Testis (tissue), 3 donors: ENCODE results near the gene PRR23A. TPM values are rescaled to one million over a fixed set of nuclear protein-coding genes. Genes with fewer than 3 reads are reported as not detected.

ENCODE experiments used
- DNase-seq: peaks from one replicate; pipeline ENCODE4 v3.0.0-alpha.2; 2019
- H3K27ac ChIP-seq, 2 donors: fragments of 200-600 bp; sonication (generic); one replicate each; pipeline ENCODE4 v1.5.1; 2019
- H3K27me3 ChIP-seq: fragments of 200-600 bp; sonication (generic); one replicate; pipeline ENCODE4 v1.5.1; 2019
- H3K36me3 ChIP-seq: fragments of 200-600 bp; sonication (generic); one replicate; pipeline ENCODE4 v1.5.1; 2017; ENCODE audit warnings: low read depth; ENCODE audit errors: missing control alignments
- H3K4me1 ChIP-seq: fragments of 200-600 bp; sonication (generic); one replicate; pipeline ENCODE4 v1.5.1; 2019
- H3K4me3 ChIP-seq, 2 donors: fragments of 200-600 bp; sonication (generic); one replicate each; pipeline ENCODE4 v1.5.1; 2017 to 2019
- H3K9me3 ChIP-seq: fragments of 200-600 bp; sonication (generic); one replicate; pipeline ENCODE4 v1.5.1; 2017
- POLR2A ChIP-seq: fragments of 450-650 bp; IDR thresholded peaks from one replicate; pipeline ENCODE4 v1.6.1; 2017; ENCODE audit warnings: antibody characterized with exemption, mild to moderate bottlenecking, moderate library complexity
- WGBS, 2 donors: methylation state at CpG; one replicate each; pipeline ENCODE4 v1.1.5; 2018; 5-methylcytosine and 5-hydroxymethylcytosine counted together
- intact Hi-C: fragments of 100-400 bp; cut with DNase I; formaldehyde crosslinking; loops from one replicate; pipeline ENCODE4 v1.15.1; 2023; ENCODE audit warnings: low total_unique reads
- polyA plus RNA-seq: library from polyadenylated mRNA; stranded (reverse); fragments of 350-450 nt; fragmentation: Illumina TruSeq; extraction: RNeasy Lipid Tissue Mini Kit (QIAGEN cat#74804); gene quantifications from one replicate; pipeline ENCODE4 v1.2.3, GENCODE V29; 2014; ENCODE audit warnings: low read depth, low replicate concordance; ENCODE audit not compliant: insufficient read depth
- total RNA-seq, 2 donors: library from RNA; depleted of rRNA; stranded (reverse); fragments of >200 nt; gene quantifications; one replicate each; pipeline ENCODE4 v1.2.3, GENCODE V29; 2016
- TF ChIP-seq, protein P1 (sequence below), 3 experiments: fragments of 450-650 bp in 2 of 3; fragments of 200-600 bp in 1 of 3; sonication (generic) in 1 of 3; IDR thresholded peaks; one replicate each; pipeline ENCODE4 v1.5.1; 2016 to 2019; ENCODE audit warnings: antibody characterized with exemption in 3 of 3, mild to moderate bottlenecking in 2 of 3, moderate library complexity in 1 of 3

Gene PRR23A
- total and polyA plus RNA-seq, 3 donors from 2014 or later, result 2.8 to 14.8 (median 6.6) TPM

DNA sequence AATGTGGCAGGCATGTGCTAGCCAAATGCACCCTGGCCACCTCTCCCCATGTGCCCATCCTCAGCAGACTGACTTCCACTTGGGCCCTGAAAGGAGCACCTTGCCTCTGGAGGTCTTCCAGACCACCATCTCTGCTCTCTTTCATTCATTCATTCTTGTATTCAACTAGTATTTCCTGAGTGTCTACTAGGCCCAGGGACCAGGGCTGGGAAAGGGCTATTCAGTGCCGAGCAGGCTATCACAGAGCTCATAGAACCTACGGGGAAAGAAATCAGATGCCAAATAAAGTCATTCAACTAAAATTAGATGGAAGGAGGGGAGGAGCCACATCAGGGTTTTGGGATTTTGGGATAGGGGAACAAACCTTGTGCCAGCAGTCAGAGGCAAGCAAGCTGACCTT lies 18.9 kb downstream of the PRR23A start:
- H3K4me1 ChIP-seq, result no peaks in the 10 kb centered on the region
- WGBS, 2 donors, result 78 to 91% methylated on average over 2 of the region's 2 CpGs
- H3K36me3 ChIP-seq, result no peaks in the 10 kb centered on the region
- TF ChIP-seq, protein P1, sequence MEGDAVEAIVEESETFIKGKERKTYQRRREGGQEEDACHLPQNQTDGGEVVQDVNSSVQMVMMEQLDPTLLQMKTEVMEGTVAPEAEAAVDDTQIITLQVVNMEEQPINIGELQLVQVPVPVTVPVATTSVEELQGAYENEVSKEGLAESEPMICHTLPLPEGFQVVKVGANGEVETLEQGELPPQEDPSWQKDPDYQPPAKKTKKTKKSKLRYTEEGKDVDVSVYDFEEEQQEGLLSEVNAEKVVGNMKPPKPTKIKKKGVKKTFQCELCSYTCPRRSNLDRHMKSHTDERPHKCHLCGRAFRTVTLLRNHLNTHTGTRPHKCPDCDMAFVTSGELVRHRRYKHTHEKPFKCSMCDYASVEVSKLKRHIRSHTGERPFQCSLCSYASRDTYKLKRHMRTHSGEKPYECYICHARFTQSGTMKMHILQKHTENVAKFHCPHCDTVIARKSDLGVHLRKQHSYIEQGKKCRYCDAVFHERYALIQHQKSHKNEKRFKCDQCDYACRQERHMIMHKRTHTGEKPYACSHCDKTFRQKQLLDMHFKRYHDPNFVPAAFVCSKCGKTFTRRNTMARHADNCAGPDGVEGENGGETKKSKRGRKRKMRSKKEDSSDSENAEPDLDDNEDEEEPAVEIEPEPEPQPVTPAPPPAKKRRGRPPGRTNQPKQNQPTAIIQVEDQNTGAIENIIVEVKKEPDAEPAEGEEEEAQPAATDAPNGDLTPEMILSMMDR (IDR thresholded peaks at IDR 0.05), result no peak
- no peak for TF ChIP-seq POLR2A
- no peak overlapping the region for H3K27ac ChIP-seq
- intact Hi-C loops, result no loop called here
- H3K27me3 ChIP-seq, result no peaks in the 10 kb centered on the region
- DNase-seq, result no peak
- H3K9me3 ChIP-seq, result no peaks in the 10 kb centered on the region
- no peak overlapping the region for H3K4me3 ChIP-seq

DNA sequence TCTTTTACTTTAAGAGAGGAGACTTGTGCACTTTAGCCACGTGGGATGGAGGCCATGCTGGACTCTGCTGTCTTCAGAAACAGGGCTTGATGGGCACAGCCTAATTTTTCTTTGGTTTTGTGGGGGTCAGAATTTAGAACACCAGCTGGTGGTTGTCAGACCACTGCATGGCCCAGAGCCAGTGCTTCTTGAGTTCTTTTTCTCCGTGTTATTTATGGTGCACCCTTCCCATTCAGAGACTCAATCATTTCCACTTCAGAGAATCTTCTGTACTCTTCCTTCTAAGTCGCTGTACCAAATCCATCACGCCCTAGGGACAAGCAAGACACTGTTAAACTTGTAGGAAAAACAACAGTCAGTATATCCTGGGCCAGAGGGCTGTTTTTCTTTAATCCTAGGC lies 20.1 kb downstream of the PRR23A start:
- intact Hi-C loops, result no loop called here
- no peak for DNase-seq
- Histone ChIP-seq H3K9me3 (no peaks in the 10 kb centered on the region), H3K36me3 (no peaks in the 10 kb centered on the region), H3K27me3 (no peaks in the 10 kb centered on the region), H3K4me1 (no peaks in the 10 kb centered on the region), H3K27ac (no peak overlapping the region), H3K4me3 (no peak overlapping the region)
- TF ChIP-seq, protein P1 (IDR thresholded peaks at IDR 0.05), result no peak
- TF ChIP-seq POLR2A, result no peak
- WGBS, 2 donors, result 50 to 59% methylated on average over 4 of the region's 4 CpGs

DNA sequence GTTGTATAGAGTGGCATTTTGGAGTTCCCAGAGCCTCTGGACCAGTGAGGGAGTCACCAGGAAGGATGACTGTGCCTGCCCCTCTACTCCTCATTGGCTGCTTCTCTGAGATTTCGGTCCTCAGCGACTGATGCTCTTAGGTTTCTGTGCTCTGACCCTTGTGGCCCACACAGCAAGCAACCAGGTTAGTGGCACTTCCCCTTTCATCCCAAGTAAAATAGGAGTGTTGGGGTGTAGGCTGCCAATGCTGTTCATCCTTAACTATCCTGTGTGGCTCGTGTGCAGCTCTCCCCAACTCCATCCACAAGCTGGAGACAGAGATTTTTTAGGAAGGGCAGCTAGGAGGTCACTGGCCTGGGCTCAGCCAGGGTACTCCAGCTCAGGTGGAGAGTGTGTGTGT lies 21.3 kb downstream of the PRR23A start:
- H3K27me3 ChIP-seq, result no peaks in the 10 kb centered on the region
- no peak overlapping the region for H3K27ac ChIP-seq
- DNase-seq, result no peak
- H3K4me3 ChIP-seq, result no peak overlapping the region
- H3K36me3 ChIP-seq, result no peaks in the 10 kb centered on the region
- 48 to 64% methylated on average over 3 of the region's 3 CpGs for WGBS, 2 donors
- intact Hi-C loops, result no loop called here
- TF ChIP-seq POLR2A, result no peak
- TF ChIP-seq, protein P1 (IDR thresholded peaks at IDR 0.05), result no peak
- no peaks in the 10 kb centered on the region for H3K4me1 ChIP-seq
- no peaks in the 10 kb centered on the region for H3K9me3 ChIP-seq

DNA sequence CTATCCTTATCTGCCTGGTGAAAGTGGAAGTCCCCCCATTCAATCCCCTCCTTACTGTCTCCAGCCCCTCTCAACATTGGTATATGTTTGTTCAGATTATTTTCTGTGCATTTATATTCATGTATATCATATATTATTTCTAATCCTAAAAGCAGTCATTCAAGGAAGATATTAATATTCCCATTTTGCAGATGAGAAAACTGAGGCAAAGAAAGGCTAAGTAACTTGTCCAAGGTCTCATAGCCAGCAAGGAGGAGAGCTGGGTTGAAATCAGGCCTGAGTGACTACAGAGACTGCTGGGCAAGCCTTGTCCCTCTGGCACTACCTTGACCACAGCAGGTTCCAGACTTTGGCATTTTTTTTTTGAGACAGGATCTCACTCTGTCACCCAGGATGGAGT lies 30.0 kb downstream of the PRR23A start:
- DNase-seq, result no peak
- no peak overlapping the region for H3K4me3 ChIP-seq
- H3K36me3 ChIP-seq, result no peaks in the 10 kb centered on the region
- no peaks in the 10 kb centered on the region for H3K27me3 ChIP-seq
- H3K4me1 ChIP-seq, result no peaks in the 10 kb centered on the region
- H3K9me3 ChIP-seq, result no peaks in the 10 kb centered on the region
- TF ChIP-seq, protein P1 (IDR thresholded peaks at IDR 0.05), result no peak
- no peak for TF ChIP-seq POLR2A
- intact Hi-C loops, result no loop called here
- no peak overlapping the region for H3K27ac ChIP-seq

DNA sequence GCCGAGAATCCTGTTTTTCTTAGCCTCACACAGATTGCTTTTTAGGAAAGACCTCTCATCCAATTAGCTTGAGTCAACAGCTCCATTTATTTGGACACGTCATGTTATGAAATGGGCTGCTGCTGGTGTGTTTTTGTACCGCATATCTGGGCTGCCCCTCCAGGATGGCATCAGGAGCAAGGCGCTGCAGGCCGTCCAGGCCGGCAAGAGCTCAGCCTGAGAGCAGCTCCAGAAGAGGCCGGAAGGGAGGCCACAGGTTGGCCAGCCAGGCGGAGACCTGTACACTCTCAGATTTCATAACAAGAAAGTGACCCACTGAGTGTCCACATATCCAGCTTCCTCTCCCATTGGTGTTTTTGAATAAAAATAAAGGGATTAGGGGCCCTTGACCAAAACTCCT lies 30.7 kb downstream of the PRR23A start:
- Histone ChIP-seq H3K9me3 (no peaks in the 10 kb centered on the region), H3K36me3 (no peaks in the 10 kb centered on the region), H3K27ac (no peak overlapping the region), H3K4me1 (no peaks in the 10 kb centered on the region), H3K4me3 (no peak overlapping the region), H3K27me3 (no peaks in the 10 kb centered on the region)
- no peak for TF ChIP-seq POLR2A
- TF ChIP-seq, protein P1 (IDR thresholded peaks at IDR 0.05), result no peak
- intact Hi-C loops, result no loop called here
- DNase-seq, result no peak
- 93 to 95% methylated on average over 8 of the region's 8 CpGs for WGBS, 2 donors
